ENCODE results near the gene KIAA0930.

KIAA0930 gene

GRCh38 chr22:45216133-45217003 lies 24.3 kb downstream of the KIAA0930 start:
- no peak for DNase-seq

DNA sequence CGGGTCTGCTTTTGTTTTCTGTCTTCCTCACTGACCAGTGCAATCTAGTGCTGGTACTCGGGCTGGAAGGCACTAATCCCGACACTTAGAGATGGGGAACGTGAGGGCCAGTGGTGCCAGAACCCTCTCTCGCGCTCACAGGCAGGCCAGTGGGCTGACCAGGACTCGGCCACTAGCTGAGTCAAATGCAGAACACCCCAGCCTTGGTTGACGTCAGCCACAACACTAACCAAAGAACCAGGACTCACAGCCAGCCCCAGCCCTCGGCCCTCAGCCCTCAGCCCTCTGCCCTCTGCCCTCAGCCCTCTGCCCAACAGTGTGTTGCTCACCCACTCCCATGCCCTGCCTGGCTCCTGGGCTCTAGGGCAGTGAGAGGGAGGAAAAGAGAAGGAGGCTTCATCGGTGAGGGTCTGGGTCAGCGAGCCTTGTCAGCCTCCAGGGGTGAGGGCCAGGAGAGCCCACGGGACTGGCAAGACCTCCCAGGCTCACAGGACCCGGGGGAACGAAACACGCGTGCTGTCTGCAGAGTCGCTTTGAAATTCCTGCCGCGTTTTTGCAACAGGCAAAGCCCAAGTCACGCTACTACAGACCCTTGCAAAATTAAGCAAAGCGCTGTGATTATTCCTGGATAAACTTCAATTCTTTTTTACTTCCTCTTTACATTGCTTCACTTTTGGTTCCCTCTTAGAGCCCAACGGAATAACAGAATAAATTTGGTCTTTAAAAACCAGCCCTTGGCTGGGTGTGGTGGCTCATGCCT lies 27.5 kb downstream of the KIAA0930 start:
- no peak for DNase-seq

GRCh38 chr22:45212306-45212709 lies 28.4 kb downstream of the KIAA0930 start:
- no peak for DNase-seq

DNA sequence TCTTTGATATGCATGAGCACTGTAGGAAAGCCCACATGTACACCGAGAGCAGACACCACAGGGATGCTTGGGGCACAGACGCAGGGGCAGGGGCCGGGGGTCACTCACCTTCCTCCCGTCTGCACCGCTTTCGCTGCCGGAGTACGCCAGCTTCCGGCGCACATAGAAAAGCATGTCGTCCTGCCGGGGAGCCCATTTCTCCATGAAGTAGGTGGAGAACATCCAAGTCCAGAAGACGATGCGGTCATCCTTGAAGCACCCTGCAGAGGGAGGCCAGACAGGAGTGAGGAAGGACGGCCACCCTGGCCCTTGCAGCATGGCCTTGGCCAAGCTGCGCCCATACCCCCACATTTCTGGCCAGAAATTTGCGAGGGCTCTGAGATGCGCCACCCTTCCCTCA lies 28.8 kb downstream of the KIAA0930 start:
- no peak for DNase-seq

GRCh38 chr22:45211435-45211834 lies 29.3 kb downstream of the KIAA0930 start:
- no peak for DNase-seq

DNA sequence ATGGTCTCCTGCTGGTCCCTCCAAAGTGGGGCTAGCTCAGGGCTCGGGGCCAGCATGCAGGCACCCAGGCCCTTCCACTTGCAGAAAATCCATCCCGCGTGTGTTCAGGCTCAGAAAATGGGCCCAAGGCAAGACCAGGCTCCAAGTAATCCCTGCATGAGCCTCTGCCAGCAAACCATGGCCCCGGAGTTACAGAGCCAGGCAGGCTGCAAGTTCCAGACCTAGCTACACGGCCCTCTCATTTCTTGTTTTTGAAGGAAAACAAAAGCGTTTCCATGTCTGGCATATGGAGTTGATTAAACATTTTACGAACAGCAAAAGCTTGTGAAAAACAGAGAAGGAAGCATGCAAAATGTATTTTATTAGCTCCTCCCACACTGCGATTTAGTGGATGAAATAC lies 29.7 kb downstream of the KIAA0930 start:
- no peak for DNase-seq

DNA sequence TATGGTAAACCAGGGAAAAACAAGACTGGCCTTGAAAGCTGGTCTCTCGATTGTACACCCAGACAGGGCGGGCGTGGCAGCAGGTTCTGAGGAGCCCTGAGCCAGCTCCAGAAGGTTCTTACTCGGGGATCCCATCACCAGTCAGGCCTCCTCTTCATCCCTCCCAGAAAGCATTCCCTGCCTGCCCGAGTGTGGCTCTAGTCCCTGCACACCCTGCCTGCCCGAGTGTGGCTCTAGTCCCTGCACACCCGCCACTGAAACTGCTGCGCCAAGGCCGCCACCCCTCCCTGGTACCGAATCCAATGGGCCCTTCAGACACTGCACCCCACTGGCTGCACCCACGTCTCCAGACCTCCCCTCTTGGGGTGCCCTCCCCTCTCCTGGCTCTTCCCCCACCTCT lies 30.1 kb downstream of the KIAA0930 start:
- no peak for DNase-seq

- DNase-seq = no peak
These were observed 30.5 kb downstream of the KIAA0930 start for GRCh38 chr22:45210174-45210573.

DNA sequence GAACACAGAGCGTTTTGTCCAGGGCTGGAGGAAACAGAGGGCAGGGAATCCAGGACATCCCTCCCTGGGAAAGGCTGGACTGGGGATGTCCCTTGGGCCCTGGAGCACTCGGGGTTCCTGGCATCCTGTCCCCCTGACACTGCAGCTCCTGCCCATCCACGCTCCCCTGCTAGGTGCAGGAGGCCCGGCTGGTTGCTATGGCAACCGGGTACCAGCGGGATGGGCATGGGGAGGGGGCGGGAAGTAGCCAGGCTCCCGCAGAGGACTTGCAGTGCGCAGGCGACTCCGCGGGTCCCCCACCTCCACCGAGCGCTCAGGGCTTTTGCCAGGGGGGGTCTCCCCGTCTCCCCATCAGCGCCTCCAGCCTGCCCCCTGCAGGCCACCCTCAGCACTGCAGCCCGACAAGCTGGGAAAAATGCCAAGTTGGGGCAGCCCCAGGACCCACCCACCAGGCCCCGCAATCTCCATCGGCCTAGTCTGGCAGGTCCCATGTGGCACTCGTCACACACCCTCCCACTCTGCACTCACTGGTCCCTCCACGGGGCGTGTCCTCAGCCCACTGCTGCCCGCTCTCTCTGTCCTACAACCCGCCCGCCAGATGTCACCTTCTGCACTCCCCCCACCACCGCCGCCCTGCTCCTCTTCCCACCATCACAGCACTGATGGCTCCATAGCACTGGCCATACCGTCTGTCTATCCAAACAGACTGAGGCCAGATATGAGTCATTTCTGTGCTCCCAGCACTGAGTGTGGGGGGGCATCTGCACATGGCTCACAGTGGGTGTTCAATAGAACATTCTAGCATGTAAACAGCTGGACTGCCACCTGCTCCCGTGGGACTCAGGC lies 31.5 kb downstream of the KIAA0930 start:
- DNase-seq = peak; percentile 59

DNA sequence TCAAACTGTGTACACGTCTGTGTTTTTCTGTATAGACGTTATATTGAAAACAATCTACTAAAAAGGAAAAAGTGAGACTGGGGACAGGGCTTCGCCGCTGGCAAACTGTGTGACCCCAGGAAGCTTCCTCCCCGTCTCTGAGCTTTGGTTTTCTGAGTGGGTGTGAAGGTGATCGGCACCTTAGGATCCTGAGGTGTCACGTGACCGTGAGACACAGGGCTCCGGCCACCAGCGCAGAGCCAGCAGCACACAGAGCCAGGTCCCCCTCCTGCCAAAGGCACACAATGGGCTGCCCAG lies 32.0 kb downstream of the KIAA0930 start:
- no peak for DNase-seq

DNA sequence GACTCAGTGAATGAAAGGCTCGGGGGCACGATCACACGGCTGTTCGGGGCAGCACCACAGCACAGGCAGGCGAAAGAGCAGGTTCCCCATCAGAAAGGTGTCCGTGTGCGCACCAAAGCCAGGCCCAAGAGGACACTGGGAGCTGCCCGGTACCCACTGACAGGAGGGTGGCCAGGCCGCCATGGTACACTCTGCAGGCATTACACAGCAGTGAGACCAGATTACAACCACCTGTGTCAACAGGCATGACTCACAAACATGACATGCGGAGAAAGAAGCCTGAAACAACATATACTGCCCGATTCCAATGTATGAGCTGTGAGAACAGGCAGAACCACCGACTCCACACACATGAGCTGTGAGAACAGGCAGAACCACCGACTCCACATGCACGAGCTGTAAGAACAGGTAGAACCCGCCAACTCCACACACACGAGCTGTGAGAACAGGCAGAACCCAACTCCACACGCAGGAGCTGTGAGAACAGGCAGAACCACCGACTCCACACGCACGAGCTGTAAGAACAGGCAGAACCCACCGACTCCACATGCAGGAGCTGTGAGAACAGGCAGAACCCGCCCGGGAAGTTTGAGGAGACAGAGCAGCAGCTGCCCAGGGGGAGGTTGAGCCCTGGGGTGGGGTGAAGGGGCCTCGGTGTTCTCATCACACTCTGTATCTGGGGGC lies 32.6 kb downstream of the KIAA0930 start:
- no peak for DNase-seq

DNA sequence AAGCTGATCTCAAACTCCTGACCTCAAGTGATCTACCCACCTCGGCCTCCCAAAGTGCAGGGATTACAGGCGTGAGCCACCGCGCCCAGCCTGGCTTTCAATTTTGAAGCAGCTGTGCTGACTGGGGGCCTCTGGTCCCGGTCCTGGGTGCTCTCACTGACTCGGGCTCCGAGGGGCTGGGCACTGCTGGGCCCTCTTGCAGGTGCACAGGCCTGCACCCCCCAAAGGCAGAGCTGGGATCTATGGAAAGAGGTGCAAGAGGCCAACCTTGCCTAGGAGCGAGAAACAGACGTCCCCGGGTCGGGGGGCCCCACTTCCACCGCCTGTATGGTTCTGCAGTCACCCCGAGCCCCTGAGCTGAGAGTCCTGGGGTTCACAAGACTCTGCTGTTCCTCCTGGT lies 33.2 kb downstream of the KIAA0930 start:
- DNase-seq = no peak

- DNase-seq = no peak
These were observed 34.5 kb downstream of the KIAA0930 start for GRCh38 chr22:45206233-45206632.

GRCh38 chr22:45205276-45205925 lies 35.3 kb downstream of the KIAA0930 start:
- no peak for DNase-seq

DNA sequence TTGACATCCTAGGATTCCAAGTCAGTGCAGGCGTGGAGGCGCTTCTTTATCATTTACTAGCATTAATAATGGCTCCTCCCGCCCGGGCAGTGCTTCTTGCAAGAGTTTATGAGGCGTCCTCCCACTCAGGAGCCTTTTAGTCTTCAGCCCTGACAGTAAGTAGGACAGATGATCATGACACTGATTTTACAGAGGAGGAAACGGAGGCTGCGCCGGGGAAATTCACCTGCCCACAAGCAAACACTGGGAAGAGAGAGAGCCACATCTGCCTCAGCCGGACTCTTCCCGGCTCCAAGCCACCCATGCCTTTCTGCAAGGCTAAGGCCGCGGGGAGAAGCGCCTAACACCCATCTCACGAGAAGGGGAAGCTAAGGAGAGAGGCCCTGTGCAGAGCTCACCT lies 35.9 kb downstream of the KIAA0930 start:
- no peak for DNase-seq

GRCh38 chr22:45204241-45204640 lies 36.5 kb downstream of the KIAA0930 start:
- DNase-seq = no peak

GRCh38 chr22:45203150-45203951 lies 37.3 kb downstream of the KIAA0930 start:
- DNase-seq = no peak

GRCh38 chr22:45202333-45203149 lies 38.2 kb downstream of the KIAA0930 start:
- no peak for DNase-seq

- DNase-seq = no peak
These were observed 38.9 kb downstream of the KIAA0930 start for GRCh38 chr22:45201678-45202332.

Data from activated T-cell treated with anti-CD3 and anti-CD28 coated beads, Interleukin-2, amount 50 U/mL, for 1 hour (primary cell).